Measurements from ENCODE around the gene TRAPPC6A. TPM values are rescaled to one million over a fixed set of nuclear protein-coding genes. Genes with fewer than 3 reads are reported as not detected.

The TRAPPC6A gene
- total and polyA plus RNA-seq, 2 of the 13 experiments (the other 11 are each of a cell fraction or from before 2014, with no cell fraction given): 6.5 to 21.0 TPM

DNA sequence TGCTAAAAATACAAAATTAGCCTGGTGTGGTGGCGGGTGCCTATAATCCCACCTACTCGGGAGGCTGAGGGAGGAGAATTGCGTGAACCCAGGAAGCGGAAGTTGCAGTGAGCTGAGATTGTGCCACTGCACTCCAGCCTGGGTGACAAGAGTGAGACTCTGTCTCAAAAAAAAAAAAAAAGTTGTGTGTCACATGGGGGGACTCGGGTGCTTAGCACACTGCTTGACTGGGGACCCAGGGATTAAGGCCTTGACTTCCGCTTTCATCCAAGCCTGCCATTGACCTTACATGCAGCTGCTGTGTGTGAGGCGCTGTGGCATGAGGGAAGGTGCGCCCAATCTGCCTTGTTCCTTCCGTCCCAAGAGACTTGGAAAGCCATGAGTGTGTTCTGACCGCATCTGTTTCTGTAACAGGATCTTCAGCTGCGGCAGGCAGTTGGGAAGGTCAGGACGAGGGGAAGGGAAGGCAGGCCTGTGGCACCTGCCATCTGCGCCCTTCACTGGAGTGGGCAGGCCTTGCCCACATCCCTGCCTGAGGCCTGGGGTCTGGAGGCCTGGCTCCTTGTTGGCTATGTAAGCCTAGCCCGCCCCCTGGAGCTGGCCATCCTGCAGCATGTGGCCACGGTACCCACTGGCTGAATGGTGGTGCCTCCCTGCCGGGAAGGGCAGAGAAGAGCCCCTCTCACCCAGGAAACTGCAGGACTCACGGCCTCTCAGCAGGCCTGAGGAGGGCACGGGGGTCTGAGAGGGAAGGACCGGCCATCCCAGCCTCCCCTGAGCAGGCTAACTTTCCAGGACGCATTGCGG is 62.0 kb downstream of the TRAPPC6A start:
- no peak overlapping the region for H3K27ac ChIP-seq (ENCODE audit: extremely low read length, insufficient read depth, low read length)
- DNase-seq (ENCODE audit: low spot score) (no peak), ATAC-seq (no peak; the same call in 2 of the 3 replicates), FAIRE-seq (no peak)
- TF ChIP-seq, protein P1, sequence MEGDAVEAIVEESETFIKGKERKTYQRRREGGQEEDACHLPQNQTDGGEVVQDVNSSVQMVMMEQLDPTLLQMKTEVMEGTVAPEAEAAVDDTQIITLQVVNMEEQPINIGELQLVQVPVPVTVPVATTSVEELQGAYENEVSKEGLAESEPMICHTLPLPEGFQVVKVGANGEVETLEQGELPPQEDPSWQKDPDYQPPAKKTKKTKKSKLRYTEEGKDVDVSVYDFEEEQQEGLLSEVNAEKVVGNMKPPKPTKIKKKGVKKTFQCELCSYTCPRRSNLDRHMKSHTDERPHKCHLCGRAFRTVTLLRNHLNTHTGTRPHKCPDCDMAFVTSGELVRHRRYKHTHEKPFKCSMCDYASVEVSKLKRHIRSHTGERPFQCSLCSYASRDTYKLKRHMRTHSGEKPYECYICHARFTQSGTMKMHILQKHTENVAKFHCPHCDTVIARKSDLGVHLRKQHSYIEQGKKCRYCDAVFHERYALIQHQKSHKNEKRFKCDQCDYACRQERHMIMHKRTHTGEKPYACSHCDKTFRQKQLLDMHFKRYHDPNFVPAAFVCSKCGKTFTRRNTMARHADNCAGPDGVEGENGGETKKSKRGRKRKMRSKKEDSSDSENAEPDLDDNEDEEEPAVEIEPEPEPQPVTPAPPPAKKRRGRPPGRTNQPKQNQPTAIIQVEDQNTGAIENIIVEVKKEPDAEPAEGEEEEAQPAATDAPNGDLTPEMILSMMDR (CRISPR knock-in tag; IDR thresholded peaks at IDR 0.05): peak; percentile 25
- TF ChIP-seq PHF8 (CRISPR knock-in tag; IDR thresholded peaks at IDR 0.05): no peak
- no peak overlapping the region for H3K4me3 ChIP-seq (replicated peaks in 1 of 3; ENCODE audit: insufficient read depth in 1 of 3, low read depth in 2 of 3, low read length in 3 of 3)
- H3K4me1 ChIP-seq (ENCODE audit: insufficient read depth, low read length): peaks cover 37% of the 10 kb centered on the region
- BruUV-seq (replicated peaks): no TSS peak
- H3K9ac ChIP-seq (ENCODE audit: insufficient read depth, low read depth, low read length): no peak overlapping the region
- no peaks in the 10 kb centered on the region for H3K27me3 ChIP-seq (ENCODE audit: control insufficient read depth in 1 of 2, insufficient read depth in 2 of 2, low read length in 2 of 2)
- H3K9me3 ChIP-seq (ENCODE audit: low read length): no peaks in the 10 kb centered on the region
- H3K36me3 ChIP-seq (replicated peaks in 1 of 2; ENCODE audit: control insufficient read depth in 1 of 2, insufficient read depth in 2 of 2, low read length in 2 of 2): peaks cover 0 to 2% of the 10 kb centered on the region in 2 experiments; a peak in 2 of 5 replicates
- WGBS (ENCODE audit: low lambda C conversion rate): 95% methylated on average over 12 of the region's 21 CpGs
- no peak overlapping the region for H3K4me2 ChIP-seq (ENCODE audit: low read depth, low read length)
- POLR2A ChIA-PET: interaction anchor here (1.6 kb wide), 1 partner anchor 9 kb away, joined by 4 read pairs; no protein-coding TSS in a partner anchor
- H4K20me1 ChIP-seq (ENCODE audit: insufficient read depth, low read length): peaks cover 19% of the 10 kb centered on the region
- no peak overlapping the region for H2AFZ ChIP-seq (ENCODE audit: low read length)
- intact Hi-C loops (cut with micrococcal nuclease; ENCODE audit: unreplicated experiment) (no loop called here), in situ Hi-C loops (cut with HindIII; ENCODE audit: extremely low pct_ligation_motif_present, low pct_unique_long_range_greater_than_20kb) (no loop called here)
- H3K79me2 ChIP-seq (ENCODE audit: insufficient read depth, low read length): peaks cover 78% of the 10 kb centered on the region
- CTCF ChIA-PET (ENCODE audit: low intra/inter-chr PET ratio, low total read pairs): no interaction called here

DNA sequence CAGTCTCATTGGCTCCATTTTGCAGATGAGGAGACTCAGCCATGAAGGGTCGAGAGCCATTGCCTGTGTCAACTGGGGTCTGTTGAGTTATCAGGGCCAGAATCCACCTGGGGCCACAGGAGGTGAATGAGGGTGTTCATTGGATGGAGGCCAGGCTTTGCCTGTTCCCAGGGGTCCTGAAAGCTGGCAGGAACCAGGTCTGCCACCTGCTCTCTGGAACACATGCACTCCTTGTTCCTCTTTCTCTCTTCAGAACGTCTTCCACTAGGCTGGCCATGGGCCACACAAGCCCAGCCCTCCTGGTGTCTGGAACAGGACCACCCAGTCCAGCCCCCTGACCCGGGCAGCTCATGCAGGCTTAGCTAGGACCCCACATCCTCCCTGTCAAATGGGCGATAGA is 63.9 kb downstream of the TRAPPC6A start:
- intact Hi-C loops (cut with micrococcal nuclease; ENCODE audit: unreplicated experiment): no loop called here
- no peak for ATAC-seq
- H2AFZ ChIP-seq (ENCODE audit: low read length): no peak overlapping the region
- H3K27ac ChIP-seq (ENCODE audit: extremely low read length, insufficient read depth, low read length): no peak overlapping the region
- BruUV-seq (replicated peaks): no TSS peak
- in situ Hi-C loops (cut with HindIII; ENCODE audit: extremely low pct_ligation_motif_present, low pct_unique_long_range_greater_than_20kb): no loop called here
- no peak for FAIRE-seq
- H3K9me3 ChIP-seq (ENCODE audit: low read length): no peaks in the 10 kb centered on the region
- no peak overlapping the region for H3K4me2 ChIP-seq (ENCODE audit: low read depth, low read length)
- peaks cover 85% of the 10 kb centered on the region for H3K79me2 ChIP-seq (ENCODE audit: insufficient read depth, low read length)
- peaks cover 19% of the 10 kb centered on the region for H4K20me1 ChIP-seq (ENCODE audit: insufficient read depth, low read length)
- no peak for DNase-seq (ENCODE audit: low spot score)
- no peaks in the 10 kb centered on the region for H3K27me3 ChIP-seq (ENCODE audit: control insufficient read depth in 1 of 2, insufficient read depth in 2 of 2, low read length in 2 of 2)
- no peak overlapping the region for H3K9ac ChIP-seq (ENCODE audit: insufficient read depth, low read depth, low read length)
- CTCF ChIA-PET (ENCODE audit: low intra/inter-chr PET ratio, low total read pairs): no interaction called here
- peaks cover 0 to 6% of the 10 kb centered on the region in 2 experiments; a peak in 1 of 5 replicates for H3K36me3 ChIP-seq (replicated peaks in 1 of 2; ENCODE audit: control insufficient read depth in 1 of 2, insufficient read depth in 2 of 2, low read length in 2 of 2)
- POLR2A ChIA-PET: interaction anchor here (1.0 kb wide), 1 partner anchor 12 kb away, joined by 3 read pairs; no protein-coding TSS in a partner anchor
- WGBS (ENCODE audit: low lambda C conversion rate): 94% methylated on average over 4 of the region's 4 CpGs
- H3K4me1 ChIP-seq (ENCODE audit: insufficient read depth, low read length): peaks cover 37% of the 10 kb centered on the region
- no peak overlapping the region for H3K4me3 ChIP-seq (replicated peaks in 1 of 3; ENCODE audit: insufficient read depth in 1 of 3, low read depth in 2 of 3, low read length in 3 of 3)
- TF ChIP-seq KLF11 (CRISPR knock-in tag; IDR thresholded peaks at IDR 0.05) (no peak), FIP1L1 (IDR thresholded peaks at IDR 0.05; ENCODE audit: borderline replicate concordance, insufficient read depth, low read depth, low read length) (no peak), ZNF83 (CRISPR knock-in tag; IDR thresholded peaks at IDR 0.05; ENCODE audit: borderline replicate concordance) (no peak), HNRNPLL (IDR thresholded peaks at IDR 0.05; ENCODE audit: low read depth, low read length, poor library complexity, severe bottlenecking) (no peak), HDAC2 (CRISPR knock-in tag; IDR thresholded peaks at IDR 0.05) (no peak), ZFP36L2 (CRISPR knock-in tag; IDR thresholded peaks at IDR 0.05) (no peak), ZNF761 (CRISPR knock-in tag; conservative IDR thresholded peaks at IDR 0.05) (no peak), KMT2A (CRISPR knock-in tag; IDR thresholded peaks at IDR 0.05) (no peak), ZBTB3 (CRISPR knock-in tag; IDR thresholded peaks at IDR 0.05; ENCODE audit: borderline replicate concordance, low read depth) (no peak)

Measured in HepG2 (cell line).